Measurements from ENCODE around the gene PRDM15. TPM values are rescaled to one million over a fixed set of nuclear protein-coding genes. Genes with fewer than 3 reads are reported as not detected.

Gene PRDM15
- total RNA-seq, 1 experiment from 2014 or later: 11.2 TPM

DNA sequence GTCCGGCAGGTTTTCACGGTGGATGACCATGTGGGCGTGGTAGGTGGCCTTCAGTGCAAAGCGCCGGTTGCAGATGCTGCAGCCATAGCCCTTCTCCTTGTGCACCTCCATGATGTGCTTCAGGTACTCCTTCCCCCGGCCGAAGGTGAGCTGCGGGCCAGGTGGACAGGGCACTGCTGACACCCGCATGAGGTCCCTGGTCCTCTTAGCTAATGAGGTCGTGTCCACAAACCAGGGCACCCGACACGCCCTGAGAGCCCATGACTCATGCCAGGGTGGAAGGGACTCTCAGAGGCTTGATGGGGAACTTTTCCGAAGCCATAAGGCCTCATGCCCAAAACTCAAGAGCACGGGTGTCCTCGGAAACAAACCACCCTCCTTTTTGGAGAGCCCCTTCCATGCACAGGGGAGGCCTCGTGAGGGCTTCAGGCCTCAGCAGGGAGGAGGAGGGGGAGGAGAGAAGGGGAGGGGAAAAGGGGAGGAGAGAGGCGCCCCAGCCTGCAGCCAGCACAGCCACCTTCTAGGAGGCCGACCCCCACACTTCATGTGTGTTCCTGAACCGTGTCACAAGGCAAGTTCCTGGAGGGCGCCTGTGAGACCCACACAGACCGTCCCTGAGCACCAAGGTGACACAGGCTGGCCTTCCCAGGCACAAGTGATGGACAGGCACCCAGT lies 57.9 kb downstream of the PRDM15 start:
- POLR2A ChIA-PET: interaction anchor here (0.5 to 0.6 kb wide), 2 partner anchors 44 to 231 kb away, joined by 4 to 5 read pairs; no protein-coding TSS in a partner anchor
- in situ Hi-C loops (cut with HindIII; ENCODE audit: low pct_unique_long_range_greater_than_20kb, low sequenced_read_pairs): no loop called here

DNA sequence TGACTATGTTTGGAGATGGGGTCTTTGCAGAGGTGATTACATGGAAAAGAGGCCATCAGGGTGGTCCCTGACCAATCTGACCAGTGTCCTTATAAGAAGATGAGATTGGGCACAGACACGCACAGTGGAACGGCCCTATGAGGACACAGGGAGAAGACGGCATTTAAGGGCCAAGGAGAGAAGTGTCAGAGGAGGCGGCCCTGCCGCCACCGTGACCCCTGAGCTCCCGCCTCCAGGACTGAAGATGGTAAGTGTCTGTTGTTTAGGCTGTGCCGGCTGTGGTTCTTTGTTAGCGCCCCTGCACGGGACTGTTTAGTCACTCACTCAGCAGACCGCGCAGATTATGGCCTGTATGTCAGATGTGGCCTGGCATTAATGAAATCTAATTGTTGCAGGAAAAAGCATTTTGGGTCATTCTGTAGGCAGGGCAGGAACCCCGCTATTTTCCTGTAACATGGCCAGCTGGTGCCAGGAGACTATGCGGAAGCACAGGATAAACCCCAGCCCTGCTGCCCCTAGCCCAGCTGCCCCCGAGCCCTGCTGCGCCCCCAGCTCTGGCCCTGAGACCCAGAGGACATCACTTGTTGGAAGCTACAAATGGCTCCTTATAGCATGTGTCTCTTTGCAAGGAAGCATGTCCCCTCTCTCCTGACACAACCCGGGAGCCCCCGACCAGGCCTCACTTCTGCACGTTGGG lies 58.6 kb downstream of the PRDM15 start:
- POLR2A ChIA-PET: interaction anchor here (0.6 kb wide), 1 partner anchor 230 kb away, joined by 4 read pairs; no protein-coding TSS in a partner anchor
- Histone ChIP-seq H3K9me3 (ENCODE audit: control insufficient read depth, insufficient read depth, low read depth, low read length) (no peaks in the 10 kb centered on the region), H3K4me1 (ENCODE audit: control insufficient read depth, insufficient read depth, low read length) (peaks cover 5% of the 10 kb centered on the region; the same call in 1 of the 2 replicates), H3K27ac (ENCODE audit: low read length) (no peak overlapping the region), H3K36me3 (ENCODE audit: control insufficient read depth, insufficient read depth, low read length) (no peaks in the 10 kb centered on the region), H3K27me3 (ENCODE audit: control insufficient read depth, insufficient read depth, low read length) (no peaks in the 10 kb centered on the region), H3K4me3 (ENCODE audit: low read depth in 2 of 2, low read length in 2 of 2) (no peak overlapping the region)
- DNase-seq (ENCODE audit: low read depth, low spot score) (no peak), ATAC-seq (no peak)
- intact Hi-C loops (cut with micrococcal nuclease; ENCODE audit: unreplicated experiment): no loop called here
- in situ Hi-C loops (cut with HindIII; ENCODE audit: low pct_unique_long_range_greater_than_20kb, low sequenced_read_pairs): no loop called here
- BruUV-seq (replicated peaks): no TSS peak
- CTCF ChIA-PET: no interaction called here
- no peak for TF ChIP-seq TCF7L2 (IDR thresholded peaks at IDR 0.05; ENCODE audit: low read depth, low read length)
- TF ChIP-seq, protein P1, sequence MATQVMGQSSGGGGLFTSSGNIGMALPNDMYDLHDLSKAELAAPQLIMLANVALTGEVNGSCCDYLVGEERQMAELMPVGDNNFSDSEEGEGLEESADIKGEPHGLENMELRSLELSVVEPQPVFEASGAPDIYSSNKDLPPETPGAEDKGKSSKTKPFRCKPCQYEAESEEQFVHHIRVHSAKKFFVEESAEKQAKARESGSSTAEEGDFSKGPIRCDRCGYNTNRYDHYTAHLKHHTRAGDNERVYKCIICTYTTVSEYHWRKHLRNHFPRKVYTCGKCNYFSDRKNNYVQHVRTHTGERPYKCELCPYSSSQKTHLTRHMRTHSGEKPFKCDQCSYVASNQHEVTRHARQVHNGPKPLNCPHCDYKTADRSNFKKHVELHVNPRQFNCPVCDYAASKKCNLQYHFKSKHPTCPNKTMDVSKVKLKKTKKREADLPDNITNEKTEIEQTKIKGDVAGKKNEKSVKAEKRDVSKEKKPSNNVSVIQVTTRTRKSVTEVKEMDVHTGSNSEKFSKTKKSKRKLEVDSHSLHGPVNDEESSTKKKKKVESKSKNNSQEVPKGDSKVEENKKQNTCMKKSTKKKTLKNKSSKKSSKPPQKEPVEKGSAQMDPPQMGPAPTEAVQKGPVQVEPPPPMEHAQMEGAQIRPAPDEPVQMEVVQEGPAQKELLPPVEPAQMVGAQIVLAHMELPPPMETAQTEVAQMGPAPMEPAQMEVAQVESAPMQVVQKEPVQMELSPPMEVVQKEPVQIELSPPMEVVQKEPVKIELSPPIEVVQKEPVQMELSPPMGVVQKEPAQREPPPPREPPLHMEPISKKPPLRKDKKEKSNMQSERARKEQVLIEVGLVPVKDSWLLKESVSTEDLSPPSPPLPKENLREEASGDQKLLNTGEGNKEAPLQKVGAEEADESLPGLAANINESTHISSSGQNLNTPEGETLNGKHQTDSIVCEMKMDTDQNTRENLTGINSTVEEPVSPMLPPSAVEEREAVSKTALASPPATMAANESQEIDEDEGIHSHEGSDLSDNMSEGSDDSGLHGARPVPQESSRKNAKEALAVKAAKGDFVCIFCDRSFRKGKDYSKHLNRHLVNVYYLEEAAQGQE (IDR thresholded peaks at IDR 0.05; ENCODE audit: insufficient read depth in 1 of 2, low read depth in 2 of 2, low read length in 1 of 2): no peak
- no peak for TF ChIP-seq POLR2AphosphoS5 (IDR thresholded peaks at IDR 0.05; ENCODE audit: low read depth, low read length)
- no peak for TF ChIP-seq SIN3A (IDR thresholded peaks at IDR 0.05; ENCODE audit: borderline replicate concordance, insufficient read depth, low read depth, low read length)
- TF ChIP-seq, protein P2, sequence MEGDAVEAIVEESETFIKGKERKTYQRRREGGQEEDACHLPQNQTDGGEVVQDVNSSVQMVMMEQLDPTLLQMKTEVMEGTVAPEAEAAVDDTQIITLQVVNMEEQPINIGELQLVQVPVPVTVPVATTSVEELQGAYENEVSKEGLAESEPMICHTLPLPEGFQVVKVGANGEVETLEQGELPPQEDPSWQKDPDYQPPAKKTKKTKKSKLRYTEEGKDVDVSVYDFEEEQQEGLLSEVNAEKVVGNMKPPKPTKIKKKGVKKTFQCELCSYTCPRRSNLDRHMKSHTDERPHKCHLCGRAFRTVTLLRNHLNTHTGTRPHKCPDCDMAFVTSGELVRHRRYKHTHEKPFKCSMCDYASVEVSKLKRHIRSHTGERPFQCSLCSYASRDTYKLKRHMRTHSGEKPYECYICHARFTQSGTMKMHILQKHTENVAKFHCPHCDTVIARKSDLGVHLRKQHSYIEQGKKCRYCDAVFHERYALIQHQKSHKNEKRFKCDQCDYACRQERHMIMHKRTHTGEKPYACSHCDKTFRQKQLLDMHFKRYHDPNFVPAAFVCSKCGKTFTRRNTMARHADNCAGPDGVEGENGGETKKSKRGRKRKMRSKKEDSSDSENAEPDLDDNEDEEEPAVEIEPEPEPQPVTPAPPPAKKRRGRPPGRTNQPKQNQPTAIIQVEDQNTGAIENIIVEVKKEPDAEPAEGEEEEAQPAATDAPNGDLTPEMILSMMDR (IDR thresholded peaks at IDR 0.05): no peak

More for the DNA sequence above, 57.9 kb downstream of the PRDM15 start:
- Histone ChIP-seq H3K27me3 (ENCODE audit: control insufficient read depth, insufficient read depth, low read length) (no peaks in the 10 kb centered on the region), H3K36me3 (ENCODE audit: control insufficient read depth, insufficient read depth, low read length) (no peaks in the 10 kb centered on the region), H3K27ac (ENCODE audit: low read length) (no peak overlapping the region), H3K9me3 (ENCODE audit: control insufficient read depth, insufficient read depth, low read depth, low read length) (no peaks in the 10 kb centered on the region), H3K4me3 (ENCODE audit: low read depth in 2 of 2, low read length in 2 of 2) (no peak overlapping the region), H3K4me1 (ENCODE audit: control insufficient read depth, insufficient read depth, low read length) (peaks cover 5% of the 10 kb centered on the region; the same call in 1 of the 2 replicates)
- DNase-seq (ENCODE audit: low read depth, low spot score): no peak
- CTCF ChIA-PET: no interaction called here
- BruUV-seq (replicated peaks): no TSS peak
- intact Hi-C loops (cut with micrococcal nuclease; ENCODE audit: unreplicated experiment): no loop called here
- no peak for TF ChIP-seq SIN3A (IDR thresholded peaks at IDR 0.05; ENCODE audit: borderline replicate concordance, insufficient read depth, low read depth, low read length)
- no peak for TF ChIP-seq POLR2AphosphoS5 (IDR thresholded peaks at IDR 0.05; ENCODE audit: low read depth, low read length)
- TF ChIP-seq, protein P1 (IDR thresholded peaks at IDR 0.05; ENCODE audit: insufficient read depth in 1 of 2, low read depth in 2 of 2, low read length in 1 of 2): no peak
- TF ChIP-seq TCF7L2 (IDR thresholded peaks at IDR 0.05; ENCODE audit: low read depth, low read length): no peak
- TF ChIP-seq, protein P2 (IDR thresholded peaks at IDR 0.05): no peak
- no peak for ATAC-seq
